WERI-Rb-1 (cell line): ENCODE results near the gene CEACAM7.

Experiments used
- DNase-seq: peaks from one replicate; pipeline ENCODE4 v3.0.0-alpha.2; 2020
- H3K27ac ChIP-seq: fragments of 250-450 bp; sonication (Bioruptor Pico); 2 replicates; pipeline ENCODE4 v1.5.1; 2020; ENCODE audit warnings: mild to moderate bottlenecking, moderate library complexity
- H3K27me3 ChIP-seq: fragments of 250-450 bp; sonication (Bioruptor Pico); 2 replicates; pipeline ENCODE4 v1.5.1; 2021; ENCODE audit warnings: mild to moderate bottlenecking, low read depth, moderate library complexity; ENCODE audit not compliant: insufficient read depth, severe bottlenecking
- H3K36me3 ChIP-seq: fragments of 250-450 bp; sonication (Bioruptor Pico); 2 replicates; pipeline ENCODE4 v1.5.1; 2020; ENCODE audit warnings: mild to moderate bottlenecking, moderate library complexity
- H3K4me3 ChIP-seq: 2 replicates; pipeline ENCODE4 v1.5.1; 2011; ENCODE audit warnings: low read depth, mild to moderate bottlenecking, control low read depth, low read length
- H3K9me3 ChIP-seq: fragments of 250-450 bp; sonication (Bioruptor Pico); 2 replicates; pipeline ENCODE4 v1.5.1; 2021; ENCODE audit warnings: mild to moderate bottlenecking, moderate library complexity; ENCODE audit not compliant: severe bottlenecking
- CTCF ChIP-seq: IDR thresholded peaks from 2 replicates; pipeline ENCODE4 v1.5.1; 2011; ENCODE audit warnings: low read depth, mild to moderate bottlenecking, control low read depth, inconsistent platforms, low read length

Gene CEACAM7

GRCh38 chr19:41688098-41688497 lies at the start of gene CEACAM7:
Gene CEACAM7, minus strand, starts transcription at chr19:41688270. Its CDS starts 105 bp downstream, at chr19:41688165.
- H3K4me3 ChIP-seq = no peak within 1 kb of the TSS
- H3K27me3 ChIP-seq = peaks cover 87% of the 10 kb centered on the region
- H3K9me3 ChIP-seq = no peaks in the 10 kb centered on the region
- DNase-seq = no peak
- no peak for TF ChIP-seq CTCF
- H3K36me3 ChIP-seq = no peaks in the 10 kb centered on the region
- no peak within 1 kb of the TSS for H3K27ac ChIP-seq

- H3K27ac ChIP-seq = no peak overlapping the region
- DNase-seq = no peak
Measured at GRCh38 chr19:41735071-41735600, 47.1 kb upstream of the CEACAM7 start.

GRCh38 chr19:41734585-41734984 lies 46.5 kb upstream of the CEACAM7 start:
- TF ChIP-seq CTCF = no peak
- Histone ChIP-seq H3K9me3 (no peaks in the 10 kb centered on the region), H3K4me3 (no peak overlapping the region), H3K27ac (no peak overlapping the region), H3K27me3 (peaks cover 88% of the 10 kb centered on the region), H3K36me3 (no peaks in the 10 kb centered on the region)
- no peak for DNase-seq

More at GRCh38 chr19:41735071-41735600, 47.1 kb upstream of the CEACAM7 start:
- no peaks in the 10 kb centered on the region for H3K9me3 ChIP-seq
- H3K36me3 ChIP-seq = no peaks in the 10 kb centered on the region
- no peak for TF ChIP-seq CTCF
- H3K4me3 ChIP-seq = no peak overlapping the region
- peaks cover 87% of the 10 kb centered on the region for H3K27me3 ChIP-seq

DNA sequence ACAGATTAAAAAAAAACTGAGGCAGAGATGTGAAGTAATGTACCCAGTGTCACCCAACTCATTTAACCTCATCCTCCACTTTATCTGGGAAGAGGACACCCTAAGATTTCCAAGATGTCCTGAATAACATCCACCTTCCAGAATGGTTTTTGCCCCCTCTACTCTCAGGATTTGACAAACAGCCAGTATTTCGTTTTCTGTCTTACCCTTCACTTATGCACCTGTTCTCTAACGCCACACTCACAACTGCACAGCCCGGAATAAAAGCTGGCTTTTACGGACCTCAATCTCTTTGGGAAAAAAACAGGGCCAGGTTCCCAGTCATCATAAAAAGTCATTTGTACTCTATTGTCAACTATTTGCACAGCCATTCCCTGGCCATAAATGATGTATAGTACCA lies 46.1 kb upstream of the CEACAM7 start:
- H3K36me3 ChIP-seq = no peaks in the 10 kb centered on the region
- peaks cover 88% of the 10 kb centered on the region for H3K27me3 ChIP-seq
- no peaks in the 10 kb centered on the region for H3K9me3 ChIP-seq
- H3K27ac ChIP-seq = no peak overlapping the region
- H3K4me3 ChIP-seq = no peak overlapping the region
- no peak for DNase-seq
- TF ChIP-seq CTCF = no peak

DNA sequence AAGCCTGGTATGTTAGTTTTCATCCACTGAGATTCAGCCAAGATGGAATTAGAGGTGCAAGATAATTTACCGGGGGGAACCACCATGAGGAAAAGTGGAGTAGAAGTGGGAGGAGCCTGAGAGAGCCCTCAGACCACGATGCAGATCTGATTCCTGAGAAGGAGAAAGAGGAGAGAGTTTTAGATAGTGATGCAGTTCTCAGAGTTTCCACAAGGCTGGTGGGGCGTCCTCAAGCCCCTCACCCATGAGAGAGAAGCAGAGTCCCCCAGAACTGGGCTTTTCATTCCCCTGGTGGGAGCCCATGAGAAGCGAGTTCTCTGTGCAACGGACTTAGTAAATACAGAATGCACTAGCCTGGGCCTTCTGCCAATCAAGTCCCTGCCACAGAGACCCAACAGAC lies 38.4 kb upstream of the CEACAM7 start:
- no peak for TF ChIP-seq CTCF
- peaks cover 61% of the 10 kb centered on the region for H3K27me3 ChIP-seq
- no peaks in the 10 kb centered on the region for H3K36me3 ChIP-seq
- H3K9me3 ChIP-seq = no peaks in the 10 kb centered on the region
- no peak for DNase-seq
- H3K27ac ChIP-seq = no peak overlapping the region
- H3K4me3 ChIP-seq = no peak overlapping the region

DNA sequence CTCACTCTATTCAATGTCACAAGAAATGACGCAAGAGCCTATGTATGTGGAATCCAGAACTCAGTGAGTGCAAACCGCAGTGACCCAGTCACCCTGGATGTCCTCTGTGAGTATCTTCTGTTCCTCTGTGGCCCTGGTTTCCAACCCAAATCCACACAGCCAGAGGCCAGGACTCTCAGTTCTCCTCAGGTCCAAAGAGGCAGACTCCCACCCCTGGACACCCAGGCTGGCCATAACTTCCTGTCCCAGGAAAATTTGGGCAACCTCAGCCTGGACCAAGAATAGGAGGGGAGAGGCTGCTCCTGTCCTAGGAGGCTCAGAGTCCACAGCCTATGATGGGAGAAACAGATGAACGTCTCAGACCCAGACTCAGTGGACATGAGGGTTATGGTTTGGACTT lies 32.0 kb upstream of the CEACAM7 start:
- DNase-seq = no peak
- no peak overlapping the region for H3K27ac ChIP-seq
- H3K9me3 ChIP-seq = no peaks in the 10 kb centered on the region
- no peak overlapping the region for H3K4me3 ChIP-seq
- H3K36me3 ChIP-seq = no peaks in the 10 kb centered on the region
- H3K27me3 ChIP-seq = peaks cover 81% of the 10 kb centered on the region
- no peak for TF ChIP-seq CTCF
